Fibroblast of the aortic adventitia (primary cell): ENCODE results near the gene MSLN. TPM values are rescaled to one million over a fixed set of nuclear protein-coding genes. Genes with fewer than 3 reads are reported as not detected.
A peak's percentile ranks its signal among the peaks of the same experiment; 100 is the strongest.

Experiments
- DNase-seq: peaks from one replicate; pipeline ENCODE4 v3.0.0-alpha.2; 2010; ENCODE audit warnings: low read depth
- H3K4me3 ChIP-seq: 2 replicates; pipeline ENCODE4 v1.5.1; 2011; ENCODE audit warnings: low read depth, mild to moderate bottlenecking, control low read depth, low read length, moderate library complexity
- total RNA-seq: library from RNA; depleted of rRNA; stranded (reverse); fragments of >200 nt; gene quantifications from 2 replicates; pipeline ENCODE4 v1.2.3, GENCODE V29; 2012; ENCODE audit warnings: low replicate concordance
- TF ChIP-seq, protein P1 (sequence below): IDR thresholded peaks from 2 replicates; pipeline ENCODE4 v1.5.1; 2011; ENCODE audit warnings: mild to moderate bottlenecking, low read length, control low read depth, inconsistent platforms; ENCODE audit not compliant: insufficient read depth

MSLN gene
- total RNA-seq, 1 donor = not detected

- peak; percentile 63 for DNase-seq
- peak overlapping the region; percentile 73 for H3K4me3 ChIP-seq
- TF ChIP-seq, protein P1, sequence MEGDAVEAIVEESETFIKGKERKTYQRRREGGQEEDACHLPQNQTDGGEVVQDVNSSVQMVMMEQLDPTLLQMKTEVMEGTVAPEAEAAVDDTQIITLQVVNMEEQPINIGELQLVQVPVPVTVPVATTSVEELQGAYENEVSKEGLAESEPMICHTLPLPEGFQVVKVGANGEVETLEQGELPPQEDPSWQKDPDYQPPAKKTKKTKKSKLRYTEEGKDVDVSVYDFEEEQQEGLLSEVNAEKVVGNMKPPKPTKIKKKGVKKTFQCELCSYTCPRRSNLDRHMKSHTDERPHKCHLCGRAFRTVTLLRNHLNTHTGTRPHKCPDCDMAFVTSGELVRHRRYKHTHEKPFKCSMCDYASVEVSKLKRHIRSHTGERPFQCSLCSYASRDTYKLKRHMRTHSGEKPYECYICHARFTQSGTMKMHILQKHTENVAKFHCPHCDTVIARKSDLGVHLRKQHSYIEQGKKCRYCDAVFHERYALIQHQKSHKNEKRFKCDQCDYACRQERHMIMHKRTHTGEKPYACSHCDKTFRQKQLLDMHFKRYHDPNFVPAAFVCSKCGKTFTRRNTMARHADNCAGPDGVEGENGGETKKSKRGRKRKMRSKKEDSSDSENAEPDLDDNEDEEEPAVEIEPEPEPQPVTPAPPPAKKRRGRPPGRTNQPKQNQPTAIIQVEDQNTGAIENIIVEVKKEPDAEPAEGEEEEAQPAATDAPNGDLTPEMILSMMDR = no peak
These were observed 32.2 kb upstream of the MSLN start for GRCh38 chr16:728131-728889.

- H3K4me3 ChIP-seq = no peak overlapping the region
- DNase-seq = no peak
- TF ChIP-seq, protein P1 = no peak
These were observed 31.4 kb upstream of the MSLN start for GRCh38 chr16:728890-729744.

- DNase-seq = no peak
- TF ChIP-seq, protein P1 = no peak
- H3K4me3 ChIP-seq = no peak overlapping the region
These were observed 30.5 kb upstream of the MSLN start for GRCh38 chr16:729768-730665.

- TF ChIP-seq, protein P1 = no peak
- no peak overlapping the region for H3K4me3 ChIP-seq
- no peak for DNase-seq
These were observed 29.6 kb upstream of the MSLN start for GRCh38 chr16:730666-731509.

DNA sequence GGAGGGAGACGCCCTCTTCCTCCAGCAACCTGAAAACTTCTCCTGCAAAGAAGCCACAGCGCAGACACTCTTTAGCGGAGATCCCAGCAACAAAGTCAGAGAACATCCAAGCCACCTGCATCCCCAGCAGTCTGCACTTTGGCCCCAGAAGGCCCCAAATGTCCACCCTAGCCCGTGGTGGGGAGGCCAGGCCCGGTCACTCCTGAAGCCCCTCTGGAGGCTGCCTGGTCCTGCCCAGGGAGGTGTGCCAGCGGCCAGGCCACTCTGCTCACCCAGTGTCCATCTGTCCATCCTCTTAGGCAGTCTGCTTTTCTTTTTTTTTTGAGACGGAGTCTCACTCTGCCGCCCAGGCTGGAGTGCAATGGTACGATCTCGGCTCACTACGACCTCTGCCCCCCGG, 28.2 kb upstream of the MSLN start:
- no peak overlapping the region for H3K4me3 ChIP-seq
- no peak for DNase-seq
- TF ChIP-seq, protein P1 = no peak
